ENCODE data around the gene WNT2B. TPM values are rescaled to one million over a fixed set of nuclear protein-coding genes. Genes with fewer than 3 reads are reported as not detected.
"Not testable (repeated sequence)": the region's sequence is repeated elsewhere in the genome, so short reads cannot be mapped to it uniquely, and the experiment has no call there.

Gene WNT2B
- total and polyA plus RNA-seq, 3 experiments from 2014 or later: 0.09 to 0.13 (median 0.09) TPM

GRCh38 chr1:112470324-112470723, 38.4 kb upstream of the WNT2B start:
- Mint-ChIP-seq H3K4me1 (peaks cover 12 to 14% (median 13%) of the 10 kb centered on the region in 3 donors), H3K27me3 (peaks cover 26 to 58% of the 10 kb centered on the region in 2 donors)
- H3K36me3 Mint-ChIP-seq; H3K9me3 ChIP-seq (ENCODE audit: low read length); CTCF ChIA-PET; H3K36me3 ChIP-seq (ENCODE audit: insufficient read depth, low read length); H3K27me3 ChIP-seq (ENCODE audit: insufficient read depth, low read length, poor library complexity, severe bottlenecking); H3K4me1 ChIP-seq (ENCODE audit: insufficient read depth, low read length); DNase-seq; H3K4me3 Mint-ChIP-seq; H3K27ac Mint-ChIP-seq; H3K4me3 ChIP-seq (ENCODE audit: low read length); H3K27ac ChIP-seq (ENCODE audit: low read depth, low read length); H3K9me3 Mint-ChIP-seq; POLR2A ChIA-PET: not testable (repeated sequence)

- no peak overlapping the region for H3K4me3 ChIP-seq (ENCODE audit: low read length)
- Mint-ChIP-seq H3K4me1 (peaks cover 7 to 9% (median 8%) of the 10 kb centered on the region in 3 donors), H3K27me3 (peaks cover 27 to 61% of the 10 kb centered on the region in 2 donors), H3K36me3 (no peaks in the 10 kb centered on the region), H3K4me3 (no peak overlapping the region), H3K9me3 (peaks cover 2 to 7% (median 6%) of the 10 kb centered on the region in 5 donors), H3K27ac (no peak overlapping the region)
- H3K4me1 ChIP-seq (ENCODE audit: insufficient read depth, low read length): no peaks in the 10 kb centered on the region
- DNase-seq: no peak
- H3K27ac ChIP-seq (ENCODE audit: low read depth, low read length): no peak overlapping the region
- no peaks in the 10 kb centered on the region for H3K9me3 ChIP-seq (ENCODE audit: low read length)
- CTCF ChIA-PET: no interaction called here
- H3K27me3 ChIP-seq (ENCODE audit: insufficient read depth, low read length, poor library complexity, severe bottlenecking): peaks cover 8% of the 10 kb centered on the region
- H3K36me3 ChIP-seq (ENCODE audit: insufficient read depth, low read length): no peaks in the 10 kb centered on the region
- POLR2A ChIA-PET: no interaction called here
These were observed 37.8 kb upstream of the WNT2B start for GRCh38 chr1:112470966-112471365.

- ChIA-PET POLR2A (no interaction called here), CTCF (no interaction called here)
- Mint-ChIP-seq H3K4me1 (no peaks in the 10 kb centered on the region), H3K9me3 (peaks cover 7 to 17% (median 15%) of the 10 kb centered on the region in 5 donors), H3K27me3 (peaks cover 29 to 63% of the 10 kb centered on the region in 2 donors), H3K36me3 (peaks cover 0 to under 1% (median 0%) of the 10 kb centered on the region in 3 donors), H3K4me3 (no peak overlapping the region), H3K27ac (no peak overlapping the region)
- no peak for DNase-seq
- Histone ChIP-seq H3K27ac (ENCODE audit: low read depth, low read length) (no peak overlapping the region), H3K4me1 (ENCODE audit: insufficient read depth, low read length) (no peaks in the 10 kb centered on the region), H3K4me3 (ENCODE audit: low read length) (no peak overlapping the region), H3K27me3 (ENCODE audit: insufficient read depth, low read length, poor library complexity, severe bottlenecking) (peaks cover 8% of the 10 kb centered on the region), H3K36me3 (ENCODE audit: insufficient read depth, low read length) (no peaks in the 10 kb centered on the region), H3K9me3 (ENCODE audit: low read length) (no peaks in the 10 kb centered on the region)
These were observed 36.6 kb upstream of the WNT2B start for GRCh38 chr1:112472142-112472541.

- H3K4me3 ChIP-seq (ENCODE audit: low read length): no peak overlapping the region
- ChIA-PET POLR2A (no interaction called here), CTCF (interaction anchor here (0.6 kb wide), 1 partner anchor 1386 kb away, joined by 3 read pairs; no protein-coding TSS in a partner anchor)
These were observed 31.2 kb upstream of the WNT2B start for GRCh38 chr1:112477550-112477949.

GRCh38 chr1:112478314-112478713, 30.5 kb upstream of the WNT2B start:
- no peak overlapping the region for H3K4me3 Mint-ChIP-seq
- peaks cover 31 to 39% of the 10 kb centered on the region in 2 donors for H3K27me3 Mint-ChIP-seq
- no peaks in the 10 kb centered on the region for H3K9me3 ChIP-seq (ENCODE audit: low read length)
- H3K9me3 Mint-ChIP-seq: peaks cover 20 to 40% (median 37%) of the 10 kb centered on the region in 5 donors
- H3K27ac ChIP-seq (ENCODE audit: low read depth, low read length): no peak overlapping the region
- DNase-seq: no peak
- no peaks in the 10 kb centered on the region for H3K4me1 Mint-ChIP-seq
- H3K27ac Mint-ChIP-seq: no peak overlapping the region
- H3K36me3 ChIP-seq (ENCODE audit: insufficient read depth, low read length): no peaks in the 10 kb centered on the region
- CTCF ChIA-PET: no interaction called here
- H3K36me3 Mint-ChIP-seq: peaks cover 2 to 21% (median 2%) of the 10 kb centered on the region in 3 donors
- POLR2A ChIA-PET: no interaction called here
- no peaks in the 10 kb centered on the region for H3K4me1 ChIP-seq (ENCODE audit: insufficient read depth, low read length)
- no peak overlapping the region for H3K4me3 ChIP-seq (ENCODE audit: low read length)
- no peaks in the 10 kb centered on the region for H3K27me3 ChIP-seq (ENCODE audit: insufficient read depth, low read length, poor library complexity, severe bottlenecking)

More at GRCh38 chr1:112477550-112477949, 31.2 kb upstream of the WNT2B start:
- H3K27me3 ChIP-seq (ENCODE audit: insufficient read depth, low read length, poor library complexity, severe bottlenecking): no peaks in the 10 kb centered on the region
- peaks cover 38 to 46% of the 10 kb centered on the region in 2 donors for H3K27me3 Mint-ChIP-seq
- H3K4me1 Mint-ChIP-seq: no peaks in the 10 kb centered on the region
- no peaks in the 10 kb centered on the region for H3K36me3 ChIP-seq (ENCODE audit: insufficient read depth, low read length)
- H3K4me3 Mint-ChIP-seq: no peak overlapping the region
- H3K36me3 Mint-ChIP-seq: peaks cover 2 to 21% (median 2%) of the 10 kb centered on the region in 3 donors
- DNase-seq: no peak
- no peaks in the 10 kb centered on the region for H3K9me3 ChIP-seq (ENCODE audit: low read length)
- H3K27ac Mint-ChIP-seq: no peak overlapping the region
- no peaks in the 10 kb centered on the region for H3K4me1 ChIP-seq (ENCODE audit: insufficient read depth, low read length)
- peaks cover 20 to 40% (median 37%) of the 10 kb centered on the region in 5 donors for H3K9me3 Mint-ChIP-seq
- H3K27ac ChIP-seq (ENCODE audit: low read depth, low read length): no peak overlapping the region

- H3K4me1 Mint-ChIP-seq, H3K36me3 Mint-ChIP-seq: not testable (repeated sequence)
- CTCF ChIA-PET: interaction anchor here (1.4 kb wide), 1 partner anchor 16 kb away, joined by 4 read pairs; no protein-coding TSS in a partner anchor
These were observed 22.7 kb upstream of the WNT2B start for GRCh38 chr1:112486063-112486462.

GRCh38 chr1:112487686-112488085, 21.1 kb upstream of the WNT2B start:
- H3K27ac Mint-ChIP-seq; CTCF ChIA-PET; H3K4me1 ChIP-seq (ENCODE audit: insufficient read depth, low read length): not testable (repeated sequence)

More at GRCh38 chr1:112486063-112486462, 22.7 kb upstream of the WNT2B start:
- H3K9me3 ChIP-seq (ENCODE audit: low read length); H3K4me3 ChIP-seq (ENCODE audit: low read length); H3K27ac ChIP-seq (ENCODE audit: low read depth, low read length); H3K27ac Mint-ChIP-seq; POLR2A ChIA-PET; DNase-seq; H3K9me3 Mint-ChIP-seq; H3K4me1 ChIP-seq (ENCODE audit: insufficient read depth, low read length); H3K36me3 ChIP-seq (ENCODE audit: insufficient read depth, low read length); H3K27me3 ChIP-seq (ENCODE audit: insufficient read depth, low read length, poor library complexity, severe bottlenecking): not testable (repeated sequence)
- Mint-ChIP-seq H3K27me3 (peaks cover 9 to 24% of the 10 kb centered on the region in 2 donors), H3K4me3 (peak overlapping the region in 1 of 7 donors; percentile 14)

GRCh38 chr1:112488141-112488540, 20.6 kb upstream of the WNT2B start:
- H3K27ac Mint-ChIP-seq: no peak overlapping the region
- no peaks in the 10 kb centered on the region for H3K9me3 ChIP-seq (ENCODE audit: low read length)
- no peak for DNase-seq
- no peaks in the 10 kb centered on the region for H3K36me3 ChIP-seq (ENCODE audit: insufficient read depth, low read length)
- CTCF ChIA-PET: no interaction called here
- H3K4me1 Mint-ChIP-seq: no peaks in the 10 kb centered on the region
- H3K4me3 ChIP-seq (ENCODE audit: low read length): no peak overlapping the region
- H3K4me3 Mint-ChIP-seq: no peak overlapping the region
- POLR2A ChIA-PET: no interaction called here
- H3K27ac ChIP-seq (ENCODE audit: low read depth, low read length): no peak overlapping the region
- H3K36me3 Mint-ChIP-seq: no peaks in the 10 kb centered on the region
- no peaks in the 10 kb centered on the region for H3K27me3 ChIP-seq (ENCODE audit: insufficient read depth, low read length, poor library complexity, severe bottlenecking)
- H3K9me3 Mint-ChIP-seq: no peaks in the 10 kb centered on the region
- peaks cover 12 to 26% of the 10 kb centered on the region in 2 donors for H3K27me3 Mint-ChIP-seq
- H3K4me1 ChIP-seq (ENCODE audit: insufficient read depth, low read length): no peaks in the 10 kb centered on the region

More at GRCh38 chr1:112487686-112488085, 21.1 kb upstream of the WNT2B start:
- H3K36me3 Mint-ChIP-seq; H3K9me3 ChIP-seq (ENCODE audit: low read length); DNase-seq; H3K4me1 Mint-ChIP-seq; H3K36me3 ChIP-seq (ENCODE audit: insufficient read depth, low read length); H3K27ac ChIP-seq (ENCODE audit: low read depth, low read length); H3K4me3 Mint-ChIP-seq; H3K4me3 ChIP-seq (ENCODE audit: low read length); H3K27me3 ChIP-seq (ENCODE audit: insufficient read depth, low read length, poor library complexity, severe bottlenecking); H3K9me3 Mint-ChIP-seq; POLR2A ChIA-PET: not testable (repeated sequence)
- H3K27me3 Mint-ChIP-seq: peaks cover 12 to 22% of the 10 kb centered on the region in 2 donors

Measured in CD8-positive, alpha-beta memory T cell (primary cell).